Parathyroid adenoma (tissue), 2 donors: Measurements from ENCODE around the gene AMPD2.

Experiments
- H2AFZ ChIP-seq: fragments of 300-600 bp; sonication (generic); one replicate; pipeline ENCODE4 v1.7.0; 2017; ENCODE audit warnings: antibody characterized with exemption, mild to moderate bottlenecking
- H3K27ac ChIP-seq: fragments of 300-600 bp; sonication (generic); one replicate; pipeline ENCODE4 v1.7.0; 2017
- H3K27me3 ChIP-seq: fragments of 300-600 bp; sonication (generic); one replicate; pipeline ENCODE4 v1.7.0; 2017; ENCODE audit warnings: low read length; ENCODE audit not compliant: control insufficient read depth, insufficient read depth
- H3K36me3 ChIP-seq: fragments of 300-600 bp; sonication (generic); one replicate; pipeline ENCODE4 v1.7.0; 2017; ENCODE audit warnings: low read length; ENCODE audit not compliant: control insufficient read depth, insufficient read depth
- H3K4me1 ChIP-seq: fragments of 300-600 bp; sonication (generic); one replicate; pipeline ENCODE4 v1.7.0; 2017; ENCODE audit warnings: control low read depth
- H3K4me2 ChIP-seq: fragments of 300-600 bp; sonication (generic); one replicate; pipeline ENCODE4 v1.7.0; 2017; ENCODE audit warnings: low read length
- H3K4me3 ChIP-seq: fragments of 300-600 bp; sonication (generic); one replicate; pipeline ENCODE4 v1.7.0; 2017; ENCODE audit warnings: low read depth, low read length
- H3K79me2 ChIP-seq: fragments of 300-600 bp; sonication (generic); one replicate; pipeline ENCODE4 v1.7.0; 2017; ENCODE audit warnings: control low read depth
- H3K9ac ChIP-seq: fragments of 300-600 bp; sonication (generic); one replicate; pipeline ENCODE4 v1.7.0; 2017; ENCODE audit warnings: mild to moderate bottlenecking
- H3K9me3 ChIP-seq: fragments of 300-600 bp; sonication (generic); one replicate; pipeline ENCODE4 v1.7.0; 2017; ENCODE audit warnings: low read length; ENCODE audit not compliant: control insufficient read depth
- CTCF ChIP-seq: fragments of 300-600 bp; sonication (generic); IDR thresholded peaks from one replicate; pipeline ENCODE4 v1.7.0; 2017; ENCODE audit warnings: antibody characterized with exemption, mild to moderate bottlenecking
- donor health status: primary hyperparathyroidism.

The AMPD2 gene

GRCh38 chr1:109619576-109620400 lies at the start of gene AMPD2, which contains the start of gene GNAT2:
Gene AMPD2 (plus strand): TSS chr1:109619837. CDS start chr1:109621176, 1,339 bp downstream.
Gene GNAT2 (minus strand): TSS chr1:109619616. CDS start chr1:109612870, 6,746 bp downstream.
- TF ChIP-seq CTCF = no peak
- H3K27ac ChIP-seq = peak within 1 kb of the TSS; percentile 74
- no peaks in the 10 kb centered on the region for H3K27me3 ChIP-seq
- no peak within 1 kb of the TSS for H3K9ac ChIP-seq
- no peaks in the 10 kb centered on the region for H3K4me1 ChIP-seq
- peak within 1 kb of the TSS; percentile 100 for H3K4me2 ChIP-seq
- H3K9me3 ChIP-seq = no peaks in the 10 kb centered on the region
- peak within 1 kb of the TSS; percentile 83 for H2AFZ ChIP-seq
- no peaks in the 10 kb centered on the region for H3K79me2 ChIP-seq
- no peaks in the 10 kb centered on the region for H3K36me3 ChIP-seq
- H3K4me3 ChIP-seq = peak within 1 kb of the TSS; percentile 89

GRCh38 chr1:109570414-109570813 lies 49.2 kb upstream of the AMPD2 start:
- Histone ChIP-seq H3K4me2 (peak overlapping the region; percentile 27), H3K9me3 (no peaks in the 10 kb centered on the region), H2AFZ (no peak overlapping the region), H3K79me2 (peaks cover 13% of the 10 kb centered on the region), H3K9ac (no peak overlapping the region), H3K27me3 (no peaks in the 10 kb centered on the region), H3K36me3 (no peaks in the 10 kb centered on the region), H3K4me3 (no peak overlapping the region), H3K27ac (no peak overlapping the region), H3K4me1 (no peaks in the 10 kb centered on the region)
- no peak for TF ChIP-seq CTCF

GRCh38 chr1:109573785-109574184 lies 45.9 kb upstream of the AMPD2 start:
- H2AFZ ChIP-seq = no peak overlapping the region
- no peak for TF ChIP-seq CTCF
- no peaks in the 10 kb centered on the region for H3K4me1 ChIP-seq
- H3K9me3 ChIP-seq = no peaks in the 10 kb centered on the region
- peaks cover 3% of the 10 kb centered on the region for H3K79me2 ChIP-seq
- H3K27me3 ChIP-seq = no peaks in the 10 kb centered on the region
- H3K27ac ChIP-seq = no peak overlapping the region
- no peak overlapping the region for H3K4me3 ChIP-seq
- H3K9ac ChIP-seq = no peak overlapping the region
- H3K36me3 ChIP-seq = no peaks in the 10 kb centered on the region
- no peak overlapping the region for H3K4me2 ChIP-seq

- Histone ChIP-seq H3K4me2 (no peak overlapping the region), H3K79me2 (no peaks in the 10 kb centered on the region), H3K9ac (no peak overlapping the region), H3K27me3 (no peaks in the 10 kb centered on the region), H2AFZ (no peak overlapping the region), H3K27ac (no peak overlapping the region), H3K36me3 (no peaks in the 10 kb centered on the region), H3K4me3 (no peak overlapping the region), H3K4me1 (no peaks in the 10 kb centered on the region), H3K9me3 (no peaks in the 10 kb centered on the region)
- TF ChIP-seq CTCF = no peak
Measured at GRCh38 chr1:109578947-109579443, 40.6 kb upstream of the AMPD2 start.
